HG03060 (cell line): ENCODE results near the gene CYP2E1.
"Not testable (repeated sequence)": the region's sequence is repeated elsewhere in the genome, so short reads cannot be mapped to it uniquely, and the experiment has no call there.

Experiments
- ATAC-seq: cut with Tn5 transposase; IDR thresholded peaks from one replicate; pipeline ENCODE4 v1.9.1; 2021; ENCODE audit warnings: low read depth, moderate number of reproducible peaks; ENCODE audit not compliant: unreplicated experiment

The CYP2E1 gene

DNA sequence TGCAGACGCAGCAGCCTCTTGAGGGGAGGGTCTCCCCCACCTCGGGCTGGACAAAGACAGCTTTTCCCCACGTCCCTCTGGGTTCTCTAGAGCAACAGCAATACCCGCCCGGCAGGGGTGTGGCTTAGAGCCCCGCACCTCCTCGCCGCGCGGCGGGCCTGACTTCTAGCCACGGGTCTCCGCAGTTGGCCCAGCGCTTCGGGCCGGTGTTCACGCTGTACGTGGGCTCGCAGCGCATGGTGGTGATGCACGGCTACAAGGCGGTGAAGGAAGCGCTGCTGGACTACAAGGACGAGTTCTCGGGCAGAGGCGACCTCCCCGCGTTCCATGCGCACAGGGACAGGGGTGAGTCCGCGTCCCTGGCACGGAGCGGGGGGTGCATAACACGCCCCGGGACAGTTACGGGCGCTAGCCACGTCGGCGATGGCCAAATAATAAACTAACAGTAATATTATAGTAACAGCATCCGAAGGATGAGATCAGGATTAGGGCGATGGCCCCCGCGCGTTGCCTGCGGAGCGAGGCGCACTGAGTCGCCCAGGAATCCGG lies 1.2 kb downstream of the CYP2E1 start:
- ATAC-seq = no peak

DNA sequence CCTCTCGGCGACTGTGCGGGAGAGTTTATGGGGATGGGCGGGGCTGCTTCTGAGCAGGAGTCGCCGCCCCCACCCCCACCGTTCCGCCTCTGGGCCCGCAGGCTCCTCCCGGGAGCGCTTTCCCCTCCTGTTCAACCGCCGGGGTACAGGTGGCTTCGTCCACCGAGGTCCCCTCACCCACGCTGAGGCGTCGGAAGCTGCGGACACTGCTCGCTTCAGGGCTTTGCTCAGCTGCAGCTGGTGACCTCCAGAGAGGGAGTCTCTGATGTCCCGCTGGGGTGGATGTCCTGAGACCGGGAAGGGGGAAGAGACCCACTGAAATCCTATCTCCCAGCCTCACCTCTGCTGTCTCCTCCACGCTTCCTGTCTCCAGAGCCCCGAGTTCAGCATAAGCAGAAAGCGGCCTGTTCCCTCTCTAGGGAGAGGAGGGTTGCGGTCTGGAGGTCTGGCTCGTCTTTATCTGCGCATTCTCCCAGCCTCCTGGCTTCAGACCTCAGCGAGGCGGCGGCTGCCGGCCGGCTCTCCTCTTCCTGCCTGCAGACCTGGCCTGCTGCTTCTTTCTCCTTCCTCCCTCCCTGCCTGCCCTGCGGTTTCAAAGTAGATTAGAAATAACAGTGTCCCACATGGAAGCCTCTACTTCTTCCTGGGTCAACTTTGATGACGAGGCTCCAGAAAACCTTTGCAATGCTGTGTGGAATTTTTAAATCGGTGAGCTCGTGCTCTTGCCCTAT lies 1.8 kb downstream of the CYP2E1 start:
- ATAC-seq = no peak

- no peak for ATAC-seq
These were observed 2.4 kb downstream of the CYP2E1 start for GRCh38 chr10:133529576-133529946.

DNA sequence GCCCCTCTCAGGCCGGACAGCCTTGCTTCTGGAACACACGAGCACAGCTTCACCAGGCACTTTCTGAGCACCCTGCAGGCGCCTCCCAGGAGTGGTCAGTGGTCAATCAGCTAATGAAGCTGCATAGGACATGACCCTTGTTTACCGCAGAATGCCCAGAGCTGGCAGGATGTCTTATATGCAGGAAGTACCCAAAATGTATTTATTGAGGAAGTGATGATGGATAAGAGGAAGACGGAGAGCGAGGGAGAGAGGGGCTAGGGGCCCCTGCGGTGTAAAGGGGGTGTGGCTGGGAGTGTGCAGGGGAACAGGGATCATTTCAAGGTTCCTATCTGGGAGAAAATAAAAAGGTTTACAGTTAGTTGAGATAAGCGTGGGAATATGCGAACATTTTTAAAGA lies 3.3 kb downstream of the CYP2E1 start:
- ATAC-seq = no peak

DNA sequence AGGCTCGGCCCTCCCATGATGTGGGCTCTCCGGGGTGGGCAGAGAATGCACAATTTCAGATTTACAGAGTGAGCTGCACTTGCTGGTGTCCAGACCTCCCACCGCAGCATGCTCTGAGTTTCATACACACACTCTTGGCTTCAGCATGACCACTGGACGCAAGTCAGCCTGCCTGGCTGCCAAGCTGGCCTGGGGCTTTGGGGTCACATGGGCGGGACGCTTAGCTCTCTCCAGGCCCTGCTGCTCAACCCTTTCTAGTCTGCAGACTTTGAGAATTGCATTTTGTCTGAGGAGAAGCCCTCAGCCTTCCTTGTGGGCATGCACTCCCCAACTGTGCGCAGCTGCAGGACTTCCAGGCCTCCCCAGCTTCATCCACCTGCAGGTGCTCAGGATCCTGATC lies 5.7 kb downstream of the CYP2E1 start:
- ATAC-seq = no peak

DNA sequence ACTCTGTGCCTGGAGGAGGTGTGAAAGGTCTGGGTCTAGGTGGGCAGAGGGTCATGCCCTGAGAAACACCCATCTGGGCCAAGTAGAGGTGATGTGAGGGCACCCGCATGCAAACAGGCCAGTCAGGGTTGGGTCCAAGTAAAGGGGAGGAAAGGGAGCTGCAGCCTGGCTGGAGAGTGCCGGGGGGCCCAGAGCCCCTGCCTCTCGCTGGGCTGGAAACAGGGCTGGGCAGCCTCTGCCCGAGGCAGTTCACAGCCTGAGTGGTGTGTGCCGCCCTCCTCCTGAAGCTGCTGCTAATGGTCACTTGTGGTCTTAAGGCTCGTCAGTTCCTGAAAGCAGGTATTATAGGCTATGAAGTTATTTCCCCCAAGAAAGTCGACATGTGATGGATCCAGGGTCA lies 7.3 kb downstream of the CYP2E1 start:
- ATAC-seq = no peak

GRCh38 chr10:133536198-133536597 lies 9.0 kb downstream of the CYP2E1 start:
- no peak for ATAC-seq

GRCh38 chr10:133537546-133538545 lies 10.7 kb downstream of the CYP2E1 start:
- ATAC-seq = no peak

- ATAC-seq = not testable (repeated sequence)
These were observed 14.3 kb downstream of the CYP2E1 start for GRCh38 chr10:133541441-133541975.

GRCh38 chr10:133544506-133544905 lies 17.3 kb downstream of the CYP2E1 start:
- ATAC-seq = no peak

GRCh38 chr10:133554600-133554999 lies 27.4 kb downstream of the CYP2E1 start:
- ATAC-seq = no peak

DNA sequence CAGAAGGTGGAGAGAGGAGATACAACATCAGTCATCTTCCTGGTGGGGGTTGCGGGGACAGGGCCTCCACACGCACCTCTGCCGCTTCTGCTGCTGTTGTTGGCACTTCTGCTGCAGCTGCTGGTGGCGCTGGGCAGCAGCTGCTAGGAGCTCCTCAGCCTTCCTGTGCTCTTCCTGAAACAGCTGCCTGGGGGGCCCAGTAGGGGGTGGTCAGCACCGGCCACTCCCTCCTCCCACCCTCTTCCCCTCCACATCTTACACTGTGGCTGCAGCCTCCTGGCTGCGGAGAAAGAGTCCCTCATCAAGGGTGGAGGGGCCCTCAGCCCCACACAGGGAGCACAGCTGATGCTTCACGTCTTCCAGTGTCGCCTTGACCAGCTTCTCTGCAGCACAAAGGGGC lies 28.4 kb downstream of the CYP2E1 start:
- no peak for ATAC-seq

DNA sequence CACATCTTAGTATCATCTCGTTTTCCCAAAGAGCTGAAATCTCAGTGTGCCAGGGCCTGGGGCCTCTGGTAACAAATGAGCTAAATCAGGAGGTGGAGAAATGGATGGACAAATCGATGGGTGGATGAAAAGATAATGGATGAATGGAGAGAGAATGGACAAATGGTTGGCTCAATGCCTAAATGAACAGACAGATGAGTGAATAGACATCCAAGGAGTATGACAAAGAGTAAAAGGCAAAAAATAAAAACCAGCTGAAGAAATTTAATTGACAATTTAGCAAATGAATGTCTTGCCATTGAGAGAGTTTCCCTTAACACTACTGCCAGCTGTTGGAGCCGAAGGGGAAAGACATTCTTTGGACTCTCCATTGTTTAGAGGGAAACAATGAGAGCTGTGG lies 30.2 kb downstream of the CYP2E1 start:
- no peak for ATAC-seq

- ATAC-seq = no peak
These were observed 32.1 kb downstream of the CYP2E1 start for GRCh38 chr10:133559216-133559615.

DNA sequence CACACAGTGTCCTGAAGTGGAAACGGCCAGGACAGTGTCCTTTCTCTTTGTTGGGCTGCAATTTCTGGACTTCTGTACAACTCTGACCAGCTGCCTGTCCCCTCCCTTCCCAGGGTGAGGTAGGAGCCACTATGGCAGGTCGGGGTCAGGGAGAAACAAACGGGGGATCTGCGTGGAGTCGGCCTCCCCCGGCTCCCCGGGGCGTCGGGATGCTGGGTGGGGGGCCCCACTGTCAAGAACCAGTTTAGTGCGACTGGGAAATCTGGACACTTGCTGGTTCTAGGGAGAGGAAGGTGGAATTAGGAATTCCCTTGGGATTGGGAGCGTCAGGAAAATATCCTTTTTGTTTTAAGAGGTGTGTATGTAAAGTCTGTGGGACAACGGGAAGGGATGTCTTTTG lies 37.7 kb downstream of the CYP2E1 start:
- ATAC-seq = no peak

DNA sequence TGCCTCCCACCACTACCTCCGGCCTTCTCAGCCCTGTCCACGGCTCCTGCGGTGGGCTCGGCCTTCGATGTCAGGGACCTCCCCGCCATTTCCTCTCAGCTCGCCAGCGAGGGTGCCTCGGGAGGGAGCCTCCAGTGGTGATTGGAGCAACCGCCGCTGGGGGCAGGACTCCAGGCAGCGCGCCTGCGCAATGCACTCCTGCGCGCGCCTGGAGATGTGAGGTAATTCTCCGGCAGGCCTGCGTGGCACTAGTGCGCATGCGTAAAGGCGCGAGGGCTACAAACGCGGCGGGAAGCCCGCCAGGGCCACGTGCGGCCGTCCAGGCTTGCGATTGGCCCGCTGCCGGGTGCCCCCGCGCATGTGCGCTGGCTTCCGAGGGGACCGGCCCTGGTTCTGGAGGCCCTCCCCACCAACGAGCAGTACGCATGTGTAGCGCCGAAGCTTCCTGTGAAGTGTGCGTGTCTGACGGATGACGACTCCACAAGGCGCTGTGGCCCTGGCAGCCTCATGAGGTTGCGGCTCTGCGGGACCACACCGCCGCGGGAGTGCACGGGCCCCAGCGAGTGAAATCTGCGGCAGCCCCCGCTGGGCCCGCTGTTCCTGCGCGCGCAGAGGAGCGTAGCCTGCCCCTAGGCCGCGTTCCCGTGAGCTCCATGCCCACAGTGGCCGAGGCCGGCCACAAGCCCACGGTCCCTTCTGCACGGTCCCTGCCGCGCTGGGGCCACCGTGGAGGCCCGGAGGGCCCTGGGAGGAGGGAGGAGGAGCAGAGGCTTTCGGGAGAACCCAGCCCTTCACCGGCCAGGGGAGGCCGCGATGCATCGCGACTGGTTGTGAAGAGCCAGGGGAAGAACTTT lies 38.5 kb downstream of the CYP2E1 start, which contains the start of gene SYCE1:
Gene SYCE1 (minus strand): TSS at position 143 of the 854 bp plus-strand sequence. CDS start 54 bp downstream, at position 89.
- no peak for ATAC-seq

DNA sequence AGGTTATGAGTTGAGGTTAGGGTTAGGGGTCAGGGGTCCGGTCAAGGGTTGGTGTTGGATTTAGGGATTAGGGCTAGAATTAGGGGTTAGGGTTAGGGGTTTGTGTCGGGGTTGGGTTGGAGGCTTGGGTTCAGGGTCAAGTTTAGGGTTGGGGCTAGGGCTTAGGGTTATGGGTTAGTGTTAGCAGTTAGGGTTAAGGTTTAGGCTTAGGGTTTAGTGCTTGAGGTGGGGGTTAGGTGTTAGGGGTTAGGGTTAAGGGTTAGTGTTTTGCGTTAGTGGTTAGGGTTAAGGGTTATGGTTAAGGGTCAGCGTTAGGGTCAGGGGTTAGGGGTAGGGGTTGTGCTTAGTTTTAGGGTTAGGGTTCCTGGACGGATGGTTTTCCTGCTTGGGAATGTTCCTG lies 40.0 kb downstream of the CYP2E1 start:
- ATAC-seq = no peak

DNA sequence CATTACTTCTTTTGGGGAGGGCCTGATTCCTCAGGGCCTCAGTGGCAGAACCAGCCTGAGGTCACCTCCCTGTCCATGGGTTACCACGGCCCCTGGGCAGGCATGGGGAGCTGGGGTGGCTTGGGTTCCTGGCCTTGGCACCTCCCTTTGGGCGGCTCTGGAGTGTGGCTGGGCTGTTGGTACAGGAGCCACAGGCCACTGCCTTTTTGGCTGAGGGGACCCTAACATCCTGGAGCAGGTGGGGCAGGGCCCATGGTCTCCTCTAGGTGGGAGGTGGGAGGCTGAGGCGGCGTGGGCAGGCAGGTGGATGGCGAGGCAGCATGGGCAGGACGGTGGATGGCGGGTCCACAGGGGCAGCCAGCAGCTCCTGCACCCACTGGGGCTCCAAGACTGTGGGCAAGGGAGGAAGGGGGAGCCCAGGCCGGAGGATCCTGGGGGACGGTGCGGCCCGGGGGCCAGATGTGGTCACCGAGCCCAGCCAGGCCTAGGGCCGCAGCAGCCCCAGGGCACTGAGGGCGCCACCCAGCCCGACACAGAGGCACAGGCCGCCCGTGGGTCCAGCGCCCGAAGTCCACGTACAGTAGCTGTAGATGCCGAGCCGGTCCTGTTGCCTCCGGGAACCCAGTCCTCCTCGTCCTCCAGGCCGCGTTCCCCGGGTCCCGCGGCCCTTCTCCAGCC lies 40.6 kb downstream of the CYP2E1 start:
- ATAC-seq = no peak

GRCh38 chr10:133568287-133568614 lies 41.1 kb downstream of the CYP2E1 start:
- ATAC-seq = no peak
